Type B pancreatic cell (in vitro differentiated cells): ENCODE data around the gene MTX3. TPM values are rescaled to one million over a fixed set of nuclear protein-coding genes. Genes with fewer than 3 reads are reported as not detected.

Experiments used
- DNase-seq: peaks from one replicate; pipeline ENCODE4 v3.0.0; 2021; ENCODE audit warnings: mixed read lengths; ENCODE audit not compliant: unreplicated experiment; ENCODE audit errors: extremely low spot score
- H3K27ac Mint-ChIP-seq: 2 replicates; pipeline ENCODE4 v1.8.0; 2021; ENCODE audit warnings: mild to moderate bottlenecking, mixed read lengths
- H3K27me3 Mint-ChIP-seq: 2 replicates; pipeline ENCODE4 v1.8.0; 2021; ENCODE audit warnings: mixed read lengths
- H3K36me3 Mint-ChIP-seq: 2 replicates; pipeline ENCODE4 v1.8.0; 2021; ENCODE audit warnings: mixed read lengths
- H3K4me1 Mint-ChIP-seq: one replicate; pipeline ENCODE4 v1.8.0; 2021; ENCODE audit warnings: mixed read lengths; ENCODE audit not compliant: unreplicated experiment
- H3K4me3 Mint-ChIP-seq: 2 replicates; pipeline ENCODE4 v1.8.0; 2021; ENCODE audit warnings: mild to moderate bottlenecking, mixed read lengths
- H3K9me3 Mint-ChIP-seq: 2 replicates; pipeline ENCODE4 v1.8.0; 2021; ENCODE audit warnings: mixed read lengths
- total RNA-seq: library from RNA; stranded (reverse); gene quantifications from 2 replicates; pipeline ENCODE4 v1.2.1, GENCODE V29; 2021; ENCODE audit warnings: low replicate concordance
- TF ChIP-seq, protein P1 (sequence below): fragments of 200-600 bp; sonication (generic); conservative IDR thresholded peaks from 2 replicates; pipeline ENCODE4 v1.5.0; 2021; ENCODE audit warnings: antibody characterized with exemption, mild to moderate bottlenecking

The MTX3 gene
- total RNA-seq, 1 donor from 2014 or later, result 24.3 TPM

DNA sequence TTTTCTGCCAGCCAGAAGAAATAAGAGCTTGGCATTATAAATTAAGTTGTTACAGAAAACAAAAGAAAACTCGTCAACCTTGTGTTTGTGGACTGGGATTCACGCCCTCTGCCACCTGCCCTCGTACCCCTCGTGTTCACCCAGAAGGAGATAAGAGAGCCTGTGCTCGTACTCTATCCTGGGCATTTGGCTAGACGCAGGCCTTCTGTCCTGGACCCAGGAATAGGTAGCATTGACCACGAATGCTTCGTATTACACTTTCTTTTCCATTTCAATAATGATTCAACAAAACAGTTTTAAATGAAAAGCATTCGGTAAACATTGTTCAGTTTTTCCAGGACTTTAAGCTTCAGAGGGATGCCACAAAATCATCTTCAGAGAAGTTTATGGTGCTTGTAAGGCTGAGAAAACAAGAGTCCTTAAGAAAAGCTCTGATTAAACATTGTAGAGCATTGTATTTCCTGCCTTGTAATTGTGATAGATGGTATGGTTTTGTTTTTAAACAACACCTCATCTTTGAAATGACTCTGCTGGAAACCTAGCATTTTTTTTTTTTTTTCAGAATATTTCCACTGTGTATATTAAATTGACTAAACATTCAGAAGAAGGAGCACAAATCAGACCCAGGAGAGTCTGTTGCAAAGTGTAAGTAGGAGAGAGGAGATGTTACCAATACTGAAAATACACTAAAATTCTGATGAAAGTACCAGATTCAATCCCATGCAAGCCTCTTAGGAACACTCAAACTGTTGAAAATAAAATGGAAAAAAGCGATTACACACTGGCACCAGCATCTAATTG, 27.6 kb downstream of the MTX3 start:
- TF ChIP-seq, protein P1, sequence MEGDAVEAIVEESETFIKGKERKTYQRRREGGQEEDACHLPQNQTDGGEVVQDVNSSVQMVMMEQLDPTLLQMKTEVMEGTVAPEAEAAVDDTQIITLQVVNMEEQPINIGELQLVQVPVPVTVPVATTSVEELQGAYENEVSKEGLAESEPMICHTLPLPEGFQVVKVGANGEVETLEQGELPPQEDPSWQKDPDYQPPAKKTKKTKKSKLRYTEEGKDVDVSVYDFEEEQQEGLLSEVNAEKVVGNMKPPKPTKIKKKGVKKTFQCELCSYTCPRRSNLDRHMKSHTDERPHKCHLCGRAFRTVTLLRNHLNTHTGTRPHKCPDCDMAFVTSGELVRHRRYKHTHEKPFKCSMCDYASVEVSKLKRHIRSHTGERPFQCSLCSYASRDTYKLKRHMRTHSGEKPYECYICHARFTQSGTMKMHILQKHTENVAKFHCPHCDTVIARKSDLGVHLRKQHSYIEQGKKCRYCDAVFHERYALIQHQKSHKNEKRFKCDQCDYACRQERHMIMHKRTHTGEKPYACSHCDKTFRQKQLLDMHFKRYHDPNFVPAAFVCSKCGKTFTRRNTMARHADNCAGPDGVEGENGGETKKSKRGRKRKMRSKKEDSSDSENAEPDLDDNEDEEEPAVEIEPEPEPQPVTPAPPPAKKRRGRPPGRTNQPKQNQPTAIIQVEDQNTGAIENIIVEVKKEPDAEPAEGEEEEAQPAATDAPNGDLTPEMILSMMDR, result no peak
- H3K4me3 Mint-ChIP-seq, result no peak overlapping the region
- peaks cover 19% of the 10 kb centered on the region for H3K4me1 Mint-ChIP-seq
- no peak overlapping the region for H3K27ac Mint-ChIP-seq
- H3K9me3 Mint-ChIP-seq, result no peaks in the 10 kb centered on the region
- no peaks in the 10 kb centered on the region for H3K36me3 Mint-ChIP-seq
- no peak for DNase-seq
- H3K27me3 Mint-ChIP-seq, result peaks cover 14% of the 10 kb centered on the region

DNA sequence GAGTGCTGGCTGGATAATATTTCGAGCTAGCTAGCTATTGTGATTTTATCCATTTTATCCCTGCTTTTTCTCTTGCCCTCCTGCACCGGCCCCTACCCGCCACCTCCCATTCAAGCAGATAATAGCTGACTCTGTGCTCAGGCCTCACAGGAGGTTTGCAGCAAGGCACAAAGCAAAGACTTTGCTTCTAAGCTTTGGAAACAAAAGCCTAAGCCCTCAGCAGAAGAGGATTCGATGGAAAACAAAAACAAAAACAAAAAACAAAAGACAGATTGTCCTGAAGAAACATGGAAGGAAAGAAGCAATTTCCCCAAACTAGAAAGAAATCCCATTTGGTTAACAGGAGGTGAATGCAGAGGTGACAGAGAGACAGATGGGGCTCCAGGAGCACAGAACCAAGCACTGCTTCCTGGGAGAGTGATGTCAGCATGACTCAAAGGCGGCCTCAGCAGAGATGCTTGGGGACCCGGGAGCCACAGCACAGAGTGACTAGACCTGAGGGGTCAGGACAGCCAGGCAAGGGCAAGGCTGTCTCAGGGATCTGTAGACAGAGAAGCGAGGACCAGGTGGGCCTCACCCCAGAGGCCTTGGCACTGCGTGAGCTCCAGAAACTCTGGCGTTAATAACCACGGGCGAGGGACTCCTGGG, 28.4 kb downstream of the MTX3 start:
- Mint-ChIP-seq H3K9me3 (no peaks in the 10 kb centered on the region), H3K4me1 (peaks cover 19% of the 10 kb centered on the region), H3K4me3 (no peak overlapping the region), H3K27me3 (peaks cover 12% of the 10 kb centered on the region), H3K36me3 (no peaks in the 10 kb centered on the region), H3K27ac (no peak overlapping the region)
- TF ChIP-seq, protein P1, result no peak
- no peak for DNase-seq

DNA sequence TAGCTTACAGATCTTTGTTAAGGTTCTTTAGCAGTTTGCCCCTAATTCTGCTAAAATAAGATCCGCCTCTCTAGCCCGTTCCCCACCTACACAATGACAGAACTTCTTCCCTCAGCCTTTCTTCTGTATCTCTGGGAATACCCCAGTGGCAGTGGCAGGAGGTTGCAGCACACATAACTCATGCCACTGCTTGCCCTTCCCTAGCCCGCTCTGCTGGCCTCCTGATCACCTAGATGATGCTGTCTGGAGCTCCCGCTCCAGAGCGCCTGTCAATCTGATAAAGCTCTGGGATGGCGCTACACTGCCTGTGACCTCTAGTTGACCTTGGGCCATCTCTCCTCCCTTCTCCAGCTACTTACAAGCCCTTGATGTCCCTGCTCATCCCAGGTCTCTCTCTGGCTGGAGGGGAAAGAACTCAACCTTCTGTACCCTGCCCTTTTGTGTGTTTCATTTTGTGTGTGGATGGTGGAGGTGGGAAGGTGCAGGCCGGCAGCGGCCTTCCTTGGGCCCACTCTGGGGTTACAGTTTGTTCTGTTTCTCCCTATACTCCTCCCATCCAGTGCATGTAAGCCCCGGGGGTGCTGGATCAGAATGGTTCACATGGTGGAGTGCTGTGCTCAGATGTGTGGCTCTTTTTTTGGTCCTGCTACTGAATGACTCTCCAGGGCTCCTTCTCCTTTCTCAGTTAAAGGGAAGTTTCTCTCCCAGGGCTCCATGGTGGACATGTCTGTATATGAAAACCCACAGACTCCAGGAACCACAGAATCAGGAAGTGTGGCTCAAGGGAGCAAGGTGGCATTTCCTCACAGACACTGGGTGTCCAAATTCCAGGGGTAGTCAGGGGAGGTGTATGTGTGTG, 29.1 kb downstream of the MTX3 start:
- TF ChIP-seq, protein P1, result no peak
- Mint-ChIP-seq H3K9me3 (no peaks in the 10 kb centered on the region), H3K27ac (no peak overlapping the region), H3K4me3 (no peak overlapping the region), H3K36me3 (no peaks in the 10 kb centered on the region), H3K4me1 (peaks cover 19% of the 10 kb centered on the region), H3K27me3 (peaks cover 7% of the 10 kb centered on the region)
- no peak for DNase-seq

DNA sequence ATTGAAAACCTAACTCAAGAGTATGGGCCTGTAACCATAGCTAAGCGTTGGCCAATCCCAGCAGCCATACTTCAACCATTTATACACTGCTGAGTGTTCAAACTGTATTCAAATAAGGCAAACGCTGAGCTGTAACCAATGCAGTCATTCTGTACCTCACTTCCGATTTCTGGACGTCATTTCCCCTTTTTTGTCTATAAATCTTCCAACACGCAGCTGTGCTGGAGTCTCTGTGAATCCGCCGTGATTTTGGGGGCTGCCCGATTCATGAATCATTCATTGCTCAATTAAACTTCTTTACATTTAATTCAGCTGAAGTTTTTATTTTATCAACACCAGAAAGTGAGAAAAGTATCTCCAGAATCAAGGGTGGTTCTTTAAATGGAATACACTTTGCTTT, 31.7 kb downstream of the MTX3 start:
- no peak for DNase-seq
- TF ChIP-seq, protein P1, result no peak
- Mint-ChIP-seq H3K4me3 (no peak overlapping the region), H3K4me1 (peaks cover 28% of the 10 kb centered on the region), H3K27me3 (peaks cover 2% of the 10 kb centered on the region), H3K36me3 (no peaks in the 10 kb centered on the region), H3K9me3 (no peaks in the 10 kb centered on the region), H3K27ac (no peak overlapping the region)

GRCh38 chr5:79955941-79956670, 35.0 kb downstream of the MTX3 start:
- DNase-seq, result no peak
- no peaks in the 10 kb centered on the region for H3K27me3 Mint-ChIP-seq
- H3K9me3 Mint-ChIP-seq, result no peaks in the 10 kb centered on the region
- no peaks in the 10 kb centered on the region for H3K36me3 Mint-ChIP-seq
- no peak overlapping the region for H3K4me3 Mint-ChIP-seq
- peaks cover 9% of the 10 kb centered on the region for H3K4me1 Mint-ChIP-seq
- TF ChIP-seq, protein P1, result no peak
- H3K27ac Mint-ChIP-seq, result peak overlapping the region; percentile 5
